K562 (cell line): Measurements from ENCODE around the gene LEPR. TPM values are rescaled to one million over a fixed set of nuclear protein-coding genes. Genes with fewer than 3 reads are reported as not detected.

Source experiments
- CBFB ChIP-seq: sonication (generic); formaldehyde crosslinking; IDR thresholded peaks from 2 replicates; pipeline ENCODE4 v1.4.0; 2020; ENCODE audit warnings: mild to moderate bottlenecking, missing genetic modification reagents
- FOXK2 ChIP-seq, 2 experiments: fragments of 450-650 bp; IDR thresholded peaks in 1 of 2; conservative IDR thresholded peaks in 1 of 2; 2 replicates each; pipeline ENCODE4 v1.6.1; 2016; ENCODE audit warnings: low read depth in 2 of 2, mild to moderate bottlenecking in 1 of 2
- GTF2F1 ChIP-seq: IDR thresholded peaks from 2 replicates; pipeline ENCODE4 v1.6.1; 2011; ENCODE audit warnings: low read depth, low read length, improper control_type of control experiment
- PPARD ChIP-seq: fragments of 250-450 bp; sonication (Bioruptor Pico); IDR thresholded peaks from 2 replicates; pipeline ENCODE4 v1.8.0; 2022; ENCODE audit warnings: inconsistent platforms, mild to moderate bottlenecking, moderate library complexity
- SRSF9 ChIP-seq: fragments of 200-400 bp; formaldehyde crosslinking; IDR thresholded peaks from 2 replicates; pipeline ENCODE4 v1.6.1; 2017; ENCODE audit warnings: low read depth, low read length, borderline replicate concordance
- TRIM25 ChIP-seq: fragments of 450-650 bp; IDR thresholded peaks from 2 replicates; pipeline ENCODE4 v1.7.0; 2016; ENCODE audit warnings: borderline replicate concordance
- ZNF277 ChIP-seq: fragments of 250-450 bp; sonication (Bioruptor Pico); IDR thresholded peaks from 2 replicates; pipeline ENCODE4 v1.8.0; 2022; ENCODE audit warnings: inconsistent platforms, mild to moderate bottlenecking, moderate library complexity, borderline replicate concordance
- ZNF407 ChIP-seq: fragments of 450-650 bp; IDR thresholded peaks from 2 replicates; pipeline ENCODE4 v1.6.1; 2016; ENCODE audit warnings: low read depth
- polyA plus RNA-seq, 8 experiments: library from polyadenylated mRNA; depleted of rRNA in 4 of 8; stranded (reverse) in 5 of 8; unstranded in 3 of 8; fragments of >200 nt; fragmentation: Nextera tagmentation in 2 of 8; fragmentation: Illumina TruSeq in 1 of 8; extraction: Ambion mirVana in 2 of 8; extraction: Trizol in 1 of 8; gene quantifications; 2 replicates each; pipeline versions ENCODE4 v1.2.1 to v1.2.3, GENCODE V29; 2011 to 2014; ENCODE audit warnings: inconsistent platforms in 1 of 8, missing spikeins in 1 of 8
- total RNA-seq, 7 experiments: library from RNA; depleted of rRNA in 6 of 7; stranded (reverse); fragments of >200 nt in 6 of 7; fragmentation: Illumina TruSeq in 2 of 7; extraction: Trizol in 2 of 7; gene quantifications; 2 replicates each; pipeline versions ENCODE4 v1.2.1 to v1.2.3, GENCODE V29; 2011 to 2021; ENCODE audit warnings: low replicate concordance in 1 of 7
- TF ChIP-seq, protein P1 (sequence below): IDR thresholded peaks from 2 replicates; pipeline ENCODE4 v1.6.1; 2011; ENCODE audit warnings: borderline replicate concordance, low read depth, mild to moderate bottlenecking, moderate library complexity, low read length; ENCODE audit not compliant: insufficient read depth, poor library complexity, severe bottlenecking
- TF ChIP-seq, protein P2 (sequence below): IDR thresholded peaks from 3 replicates; pipeline ENCODE4 v1.6.1; 2011; ENCODE audit warnings: borderline replicate concordance, mild to moderate bottlenecking, moderate library complexity; ENCODE audit not compliant: insufficient read length; ENCODE audit errors: extremely low read depth

The LEPR gene
- total and polyA plus RNA-seq, 9 of the 15 experiments (the other 6 are each of a cell fraction or from before 2014, with no cell fraction given), result 12.2 to 111 (median 43.1) TPM

- TF ChIP-seq ZNF407 (no peak), SRSF9 (no peak), TRIM25 (no peak), ZNF277 (CRISPR knock-in tag) (no peak), PPARD (CRISPR knock-in tag) (no peak), FOXK2 (conservative IDR thresholded peaks at IDR 0.05 in 1 of 2, IDR thresholded peaks at IDR 0.05 in 1 of 2; ENCODE audit: low read depth in 2 of 2) (peak; percentile 92 to 95), CBFB (no peak), GTF2F1 (no peak)
- TF ChIP-seq, protein P1, sequence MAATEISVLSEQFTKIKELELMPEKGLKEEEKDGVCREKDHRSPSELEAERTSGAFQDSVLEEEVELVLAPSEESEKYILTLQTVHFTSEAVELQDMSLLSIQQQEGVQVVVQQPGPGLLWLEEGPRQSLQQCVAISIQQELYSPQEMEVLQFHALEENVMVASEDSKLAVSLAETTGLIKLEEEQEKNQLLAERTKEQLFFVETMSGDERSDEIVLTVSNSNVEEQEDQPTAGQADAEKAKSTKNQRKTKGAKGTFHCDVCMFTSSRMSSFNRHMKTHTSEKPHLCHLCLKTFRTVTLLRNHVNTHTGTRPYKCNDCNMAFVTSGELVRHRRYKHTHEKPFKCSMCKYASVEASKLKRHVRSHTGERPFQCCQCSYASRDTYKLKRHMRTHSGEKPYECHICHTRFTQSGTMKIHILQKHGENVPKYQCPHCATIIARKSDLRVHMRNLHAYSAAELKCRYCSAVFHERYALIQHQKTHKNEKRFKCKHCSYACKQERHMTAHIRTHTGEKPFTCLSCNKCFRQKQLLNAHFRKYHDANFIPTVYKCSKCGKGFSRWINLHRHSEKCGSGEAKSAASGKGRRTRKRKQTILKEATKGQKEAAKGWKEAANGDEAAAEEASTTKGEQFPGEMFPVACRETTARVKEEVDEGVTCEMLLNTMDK, result no peak
- TF ChIP-seq, protein P2, sequence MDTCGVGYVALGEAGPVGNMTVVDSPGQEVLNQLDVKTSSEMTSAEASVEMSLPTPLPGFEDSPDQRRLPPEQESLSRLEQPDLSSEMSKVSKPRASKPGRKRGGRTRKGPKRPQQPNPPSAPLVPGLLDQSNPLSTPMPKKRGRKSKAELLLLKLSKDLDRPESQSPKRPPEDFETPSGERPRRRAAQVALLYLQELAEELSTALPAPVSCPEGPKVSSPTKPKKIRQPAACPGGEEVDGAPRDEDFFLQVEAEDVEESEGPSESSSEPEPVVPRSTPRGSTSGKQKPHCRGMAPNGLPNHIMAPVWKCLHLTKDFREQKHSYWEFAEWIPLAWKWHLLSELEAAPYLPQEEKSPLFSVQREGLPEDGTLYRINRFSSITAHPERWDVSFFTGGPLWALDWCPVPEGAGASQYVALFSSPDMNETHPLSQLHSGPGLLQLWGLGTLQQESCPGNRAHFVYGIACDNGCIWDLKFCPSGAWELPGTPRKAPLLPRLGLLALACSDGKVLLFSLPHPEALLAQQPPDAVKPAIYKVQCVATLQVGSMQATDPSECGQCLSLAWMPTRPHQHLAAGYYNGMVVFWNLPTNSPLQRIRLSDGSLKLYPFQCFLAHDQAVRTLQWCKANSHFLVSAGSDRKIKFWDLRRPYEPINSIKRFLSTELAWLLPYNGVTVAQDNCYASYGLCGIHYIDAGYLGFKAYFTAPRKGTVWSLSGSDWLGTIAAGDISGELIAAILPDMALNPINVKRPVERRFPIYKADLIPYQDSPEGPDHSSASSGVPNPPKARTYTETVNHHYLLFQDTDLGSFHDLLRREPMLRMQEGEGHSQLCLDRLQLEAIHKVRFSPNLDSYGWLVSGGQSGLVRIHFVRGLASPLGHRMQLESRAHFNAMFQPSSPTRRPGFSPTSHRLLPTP, result no peak
Measured at GRCh38 chr1:65467536-65467935, 47.1 kb downstream of the LEPR start (continued).
